Measurements from ENCODE around the gene ZPR1.

ZPR1 gene

GRCh38 chr11:116819049-116819448, 31.2 kb upstream of the ZPR1 start:
- no peak overlapping the region for H3K4me3 ChIP-seq (ENCODE audit: insufficient read depth, low read length, poor library complexity, severe bottlenecking)
- H4K20me1 ChIP-seq (ENCODE audit: low read depth, low read length) = no peaks in the 10 kb centered on the region
- H3K9ac ChIP-seq (ENCODE audit: low read length) = no peak overlapping the region
- no peaks in the 10 kb centered on the region for H3K36me3 ChIP-seq (ENCODE audit: low read length)
- no peaks in the 10 kb centered on the region for H3K9me2 ChIP-seq (replicated peaks; ENCODE audit: insufficient read depth, low read length)
- no peaks in the 10 kb centered on the region for H3K79me2 ChIP-seq (ENCODE audit: insufficient read depth, low read length)
- no peaks in the 10 kb centered on the region for H3K9me3 ChIP-seq (ENCODE audit: insufficient read depth, low read length)
- no peak overlapping the region for H3K27ac ChIP-seq (ENCODE audit: low read depth, low read length)
- H3K4me2 ChIP-seq (ENCODE audit: low read depth, low read length, poor library complexity, severe bottlenecking) = no peak overlapping the region
- no peak for TF ChIP-seq EZH2phosphoT487 (conservative IDR thresholded peaks at IDR 0.05; ENCODE audit: low read length)
- TF ChIP-seq, protein P1, sequence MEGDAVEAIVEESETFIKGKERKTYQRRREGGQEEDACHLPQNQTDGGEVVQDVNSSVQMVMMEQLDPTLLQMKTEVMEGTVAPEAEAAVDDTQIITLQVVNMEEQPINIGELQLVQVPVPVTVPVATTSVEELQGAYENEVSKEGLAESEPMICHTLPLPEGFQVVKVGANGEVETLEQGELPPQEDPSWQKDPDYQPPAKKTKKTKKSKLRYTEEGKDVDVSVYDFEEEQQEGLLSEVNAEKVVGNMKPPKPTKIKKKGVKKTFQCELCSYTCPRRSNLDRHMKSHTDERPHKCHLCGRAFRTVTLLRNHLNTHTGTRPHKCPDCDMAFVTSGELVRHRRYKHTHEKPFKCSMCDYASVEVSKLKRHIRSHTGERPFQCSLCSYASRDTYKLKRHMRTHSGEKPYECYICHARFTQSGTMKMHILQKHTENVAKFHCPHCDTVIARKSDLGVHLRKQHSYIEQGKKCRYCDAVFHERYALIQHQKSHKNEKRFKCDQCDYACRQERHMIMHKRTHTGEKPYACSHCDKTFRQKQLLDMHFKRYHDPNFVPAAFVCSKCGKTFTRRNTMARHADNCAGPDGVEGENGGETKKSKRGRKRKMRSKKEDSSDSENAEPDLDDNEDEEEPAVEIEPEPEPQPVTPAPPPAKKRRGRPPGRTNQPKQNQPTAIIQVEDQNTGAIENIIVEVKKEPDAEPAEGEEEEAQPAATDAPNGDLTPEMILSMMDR (IDR thresholded peaks at IDR 0.05; ENCODE audit: insufficient read depth, low read length, poor library complexity, severe bottlenecking) = no peak
- no peaks in the 10 kb centered on the region for H3K27me3 ChIP-seq (ENCODE audit: low read length)
- H3F3A ChIP-seq (ENCODE audit: insufficient read depth) = no peaks in the 10 kb centered on the region
- no peak overlapping the region for H2AFZ ChIP-seq (ENCODE audit: low read depth, low read length, severe bottlenecking)

- TF ChIP-seq EZH2phosphoT487 (conservative IDR thresholded peaks at IDR 0.05; ENCODE audit: low read length) = no peak
- TF ChIP-seq, protein P1 (IDR thresholded peaks at IDR 0.05; ENCODE audit: insufficient read depth, low read length, poor library complexity, severe bottlenecking) = no peak
- no peaks in the 10 kb centered on the region for H3K9me2 ChIP-seq (replicated peaks; ENCODE audit: insufficient read depth, low read length)
- H3K27me3 ChIP-seq (ENCODE audit: low read length) = no peaks in the 10 kb centered on the region
- H3K9ac ChIP-seq (ENCODE audit: low read length) = no peak overlapping the region
- H3K4me2 ChIP-seq (ENCODE audit: low read depth, low read length, poor library complexity, severe bottlenecking) = no peak overlapping the region
- H3K36me3 ChIP-seq (ENCODE audit: low read length) = no peaks in the 10 kb centered on the region
- no peaks in the 10 kb centered on the region for H4K20me1 ChIP-seq (ENCODE audit: low read depth, low read length)
- no peaks in the 10 kb centered on the region for H3K79me2 ChIP-seq (ENCODE audit: insufficient read depth, low read length)
- H3K4me3 ChIP-seq (ENCODE audit: insufficient read depth, low read length, poor library complexity, severe bottlenecking) = no peak overlapping the region
- no peak overlapping the region for H2AFZ ChIP-seq (ENCODE audit: low read depth, low read length, severe bottlenecking)
- H3K27ac ChIP-seq (ENCODE audit: low read depth, low read length) = no peak overlapping the region
- no peaks in the 10 kb centered on the region for H3K9me3 ChIP-seq (ENCODE audit: insufficient read depth, low read length)
- H3F3A ChIP-seq (ENCODE audit: insufficient read depth) = 0 out of 2 replicates have a peak, but pooled peaks cover 2% of the 10 kb centered on the region
These were observed 26.7 kb upstream of the ZPR1 start for GRCh38 chr11:116814502-116814901.

DNA sequence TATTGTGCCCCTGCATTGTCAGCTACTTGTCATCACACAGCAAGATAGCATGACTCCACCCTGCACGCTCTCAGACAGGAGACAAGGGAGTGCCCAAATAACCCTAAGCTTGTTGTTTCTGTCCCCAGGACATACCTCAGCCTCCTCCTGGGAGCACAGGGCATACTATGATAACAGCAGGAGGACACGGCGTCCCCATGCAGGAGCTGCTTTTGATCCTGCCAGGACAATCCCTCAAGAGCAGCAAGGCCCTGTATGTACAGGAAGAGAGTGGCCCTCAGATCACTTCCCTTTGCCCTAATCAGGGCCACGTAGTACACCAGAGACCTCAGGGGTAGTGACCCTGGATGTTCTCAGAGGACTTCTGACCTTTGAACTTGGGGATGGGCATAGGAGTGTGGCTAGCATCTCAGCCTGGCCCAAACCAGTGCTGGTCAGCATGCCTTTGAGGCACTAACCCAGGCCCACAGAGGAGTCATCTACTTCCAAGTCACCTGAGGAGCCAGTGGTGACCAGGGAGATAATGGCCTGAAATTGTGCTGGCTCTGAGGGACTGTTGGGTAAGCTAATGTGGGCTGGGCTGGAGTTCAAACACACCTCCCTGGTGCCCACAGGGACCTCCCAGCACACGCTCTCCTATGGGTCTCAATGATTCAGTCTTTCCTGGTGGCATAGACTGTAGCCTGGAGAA, 26.1 kb upstream of the ZPR1 start:
- H3K36me3 ChIP-seq (ENCODE audit: low read length) = no peaks in the 10 kb centered on the region
- no peak overlapping the region for H2AFZ ChIP-seq (ENCODE audit: low read depth, low read length, severe bottlenecking)
- 0 out of 2 replicates have a peak, but pooled peaks cover 2% of the 10 kb centered on the region for H3F3A ChIP-seq (ENCODE audit: insufficient read depth)
- H3K27me3 ChIP-seq (ENCODE audit: low read length) = no peaks in the 10 kb centered on the region
- no peak overlapping the region for H3K9ac ChIP-seq (ENCODE audit: low read length)
- H3K9me2 ChIP-seq (replicated peaks; ENCODE audit: insufficient read depth, low read length) = no peaks in the 10 kb centered on the region
- no peaks in the 10 kb centered on the region for H4K20me1 ChIP-seq (ENCODE audit: low read depth, low read length)
- H3K4me3 ChIP-seq (ENCODE audit: insufficient read depth, low read length, poor library complexity, severe bottlenecking) = no peak overlapping the region
- H3K27ac ChIP-seq (ENCODE audit: low read depth, low read length) = no peak overlapping the region
- TF ChIP-seq EZH2phosphoT487 (conservative IDR thresholded peaks at IDR 0.05; ENCODE audit: low read length) = no peak
- TF ChIP-seq, protein P1 (IDR thresholded peaks at IDR 0.05; ENCODE audit: insufficient read depth, low read length, poor library complexity, severe bottlenecking) = no peak
- H3K9me3 ChIP-seq (ENCODE audit: insufficient read depth, low read length) = no peaks in the 10 kb centered on the region
- H3K4me2 ChIP-seq (ENCODE audit: low read depth, low read length, poor library complexity, severe bottlenecking) = no peak overlapping the region
- no peaks in the 10 kb centered on the region for H3K79me2 ChIP-seq (ENCODE audit: insufficient read depth, low read length)

All from SU-DHL-6 (cell line).